ENCODE measurements around the gene LRRK1.

Gene LRRK1

DNA sequence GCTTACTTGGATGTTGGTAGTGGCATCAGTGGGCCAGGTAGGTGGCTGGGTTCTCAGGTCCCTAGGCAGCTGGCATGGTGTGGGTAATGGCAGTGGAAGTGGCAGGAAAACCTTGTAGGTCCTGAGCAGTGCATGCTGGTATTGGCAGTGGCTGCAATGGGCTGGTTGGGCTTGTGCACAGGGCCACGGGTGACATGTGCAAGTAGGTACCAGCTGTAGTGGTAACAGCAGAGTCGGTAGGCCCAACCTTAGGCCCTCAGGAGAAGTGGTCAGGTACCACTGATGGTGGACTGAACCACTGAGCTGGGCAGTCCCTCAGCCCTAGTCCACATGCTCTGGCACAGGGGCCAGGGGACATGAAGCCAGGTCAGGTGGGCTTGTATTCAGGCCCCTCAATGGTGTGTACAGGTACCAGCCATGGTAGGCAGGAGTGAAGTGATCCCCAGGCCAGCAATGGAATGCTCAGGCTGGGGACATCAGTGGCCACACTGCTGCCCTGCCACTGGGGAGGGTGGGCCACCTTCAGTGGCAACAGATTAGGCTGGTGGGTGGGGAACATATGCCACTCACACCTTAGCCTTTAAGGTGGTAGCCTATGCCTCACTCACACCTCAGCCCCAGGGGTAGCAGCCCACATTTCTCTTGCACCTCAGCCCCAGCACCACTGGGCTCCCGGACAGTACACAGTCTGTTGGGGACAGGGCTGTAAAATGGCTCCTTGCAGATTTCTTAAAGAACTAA lies 118.1 kb downstream of the LRRK1 start:
- Mint-ChIP-seq H3K9me3 (peaks cover 56% of the 10 kb centered on the region), H3K27me3 (ENCODE audit: low read depth, poor library complexity) (no peaks in the 10 kb centered on the region), H3K4me1 (no peaks in the 10 kb centered on the region), H3K36me3 (ENCODE audit: low read depth) (peaks cover 6% of the 10 kb centered on the region), H3K27ac (no peak overlapping the region), H3K4me3 (no peak overlapping the region)
- TF ChIP-seq, protein P1, sequence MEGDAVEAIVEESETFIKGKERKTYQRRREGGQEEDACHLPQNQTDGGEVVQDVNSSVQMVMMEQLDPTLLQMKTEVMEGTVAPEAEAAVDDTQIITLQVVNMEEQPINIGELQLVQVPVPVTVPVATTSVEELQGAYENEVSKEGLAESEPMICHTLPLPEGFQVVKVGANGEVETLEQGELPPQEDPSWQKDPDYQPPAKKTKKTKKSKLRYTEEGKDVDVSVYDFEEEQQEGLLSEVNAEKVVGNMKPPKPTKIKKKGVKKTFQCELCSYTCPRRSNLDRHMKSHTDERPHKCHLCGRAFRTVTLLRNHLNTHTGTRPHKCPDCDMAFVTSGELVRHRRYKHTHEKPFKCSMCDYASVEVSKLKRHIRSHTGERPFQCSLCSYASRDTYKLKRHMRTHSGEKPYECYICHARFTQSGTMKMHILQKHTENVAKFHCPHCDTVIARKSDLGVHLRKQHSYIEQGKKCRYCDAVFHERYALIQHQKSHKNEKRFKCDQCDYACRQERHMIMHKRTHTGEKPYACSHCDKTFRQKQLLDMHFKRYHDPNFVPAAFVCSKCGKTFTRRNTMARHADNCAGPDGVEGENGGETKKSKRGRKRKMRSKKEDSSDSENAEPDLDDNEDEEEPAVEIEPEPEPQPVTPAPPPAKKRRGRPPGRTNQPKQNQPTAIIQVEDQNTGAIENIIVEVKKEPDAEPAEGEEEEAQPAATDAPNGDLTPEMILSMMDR (IDR thresholded peaks at IDR 0.05) = no peak
- no peak for DNase-seq

DNA sequence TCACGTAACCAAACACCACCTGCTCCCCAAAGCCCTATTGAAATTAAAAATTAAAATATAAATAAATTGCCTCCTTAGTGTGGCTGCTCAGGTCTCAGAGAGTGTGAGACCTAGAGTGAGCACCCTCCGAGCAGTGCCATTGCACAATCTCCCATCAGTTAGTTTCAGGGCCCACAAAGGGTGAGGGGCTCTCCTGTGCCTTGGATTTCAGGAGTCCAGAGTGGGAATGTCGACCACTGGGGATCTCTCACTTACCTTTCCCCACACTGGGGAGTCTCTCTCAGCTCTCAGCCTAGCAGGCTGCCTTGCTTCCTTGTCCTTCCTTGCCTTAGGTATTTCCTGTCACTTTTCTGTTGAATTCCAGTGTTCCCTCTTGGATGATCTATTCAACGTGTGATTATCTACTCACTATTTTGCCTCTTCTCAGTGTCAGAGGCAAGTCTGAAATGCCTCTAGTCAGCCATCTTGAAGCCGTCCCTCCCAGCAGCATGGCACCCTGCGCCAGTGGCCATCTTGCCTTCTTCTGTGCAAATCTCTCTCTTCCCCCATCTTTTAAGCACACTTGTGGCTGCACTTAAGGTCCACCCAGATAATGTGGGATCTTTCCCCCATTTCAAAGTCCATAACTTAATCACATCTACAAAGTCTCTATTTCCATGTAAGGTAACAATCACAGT lies 119.3 kb downstream of the LRRK1 start:
- Mint-ChIP-seq H3K36me3 (ENCODE audit: low read depth) (peaks cover 6% of the 10 kb centered on the region), H3K27ac (no peak overlapping the region), H3K27me3 (ENCODE audit: low read depth, poor library complexity) (no peaks in the 10 kb centered on the region), H3K4me1 (no peaks in the 10 kb centered on the region), H3K9me3 (peaks cover 52% of the 10 kb centered on the region), H3K4me3 (no peak overlapping the region)
- TF ChIP-seq, protein P1 (IDR thresholded peaks at IDR 0.05) = no peak
- no peak for DNase-seq

DNA sequence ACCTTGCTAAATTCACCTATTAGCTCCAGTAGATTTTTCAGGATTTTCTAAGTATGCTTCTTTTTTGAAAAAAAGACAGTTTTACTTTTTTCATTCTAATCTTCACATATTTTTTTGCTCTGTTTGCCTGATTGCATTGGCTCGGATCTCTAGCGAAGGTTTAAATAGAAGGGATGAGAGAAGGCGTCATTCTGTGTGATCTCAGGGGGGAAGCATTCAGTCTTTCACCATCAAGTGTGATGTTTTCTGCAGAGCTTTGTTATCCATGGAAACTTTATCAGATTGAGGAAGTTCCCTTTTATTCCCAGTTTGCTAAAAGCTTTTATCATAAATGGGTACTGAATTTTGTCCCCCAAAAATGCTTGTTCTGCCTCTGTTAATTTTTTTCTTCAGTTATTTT lies 120.3 kb downstream of the LRRK1 start:
- Mint-ChIP-seq H3K27ac (no peak overlapping the region), H3K27me3 (ENCODE audit: low read depth, poor library complexity) (no peaks in the 10 kb centered on the region), H3K9me3 (peaks cover 42% of the 10 kb centered on the region), H3K4me3 (no peak overlapping the region), H3K36me3 (ENCODE audit: low read depth) (peaks cover 6% of the 10 kb centered on the region), H3K4me1 (peaks cover 7% of the 10 kb centered on the region)
- TF ChIP-seq, protein P1 (IDR thresholded peaks at IDR 0.05) = no peak
- DNase-seq = no peak

- Mint-ChIP-seq H3K9me3 (peaks cover 15% of the 10 kb centered on the region), H3K4me3 (no peak overlapping the region), H3K27ac (no peak overlapping the region), H3K36me3 (ENCODE audit: low read depth) (no peaks in the 10 kb centered on the region), H3K27me3 (ENCODE audit: low read depth, poor library complexity) (no peaks in the 10 kb centered on the region), H3K4me1 (peaks cover 33% of the 10 kb centered on the region)
- TF ChIP-seq, protein P1 (IDR thresholded peaks at IDR 0.05) = no peak
- no peak for DNase-seq
Measured at GRCh38 chr15:101042320-101042719, 123.2 kb downstream of the LRRK1 start.

- TF ChIP-seq, protein P1 (IDR thresholded peaks at IDR 0.05) = no peak
- no peak for DNase-seq
- Mint-ChIP-seq H3K4me1 (peaks cover 40% of the 10 kb centered on the region), H3K27ac (no peak overlapping the region), H3K4me3 (no peak overlapping the region), H3K9me3 (peaks cover 15% of the 10 kb centered on the region), H3K36me3 (ENCODE audit: low read depth) (no peaks in the 10 kb centered on the region), H3K27me3 (ENCODE audit: low read depth, poor library complexity) (no peaks in the 10 kb centered on the region)
Measured at GRCh38 chr15:101043011-101043410, 123.9 kb downstream of the LRRK1 start.

All from nephron progenitor cell (in vitro differentiated cells).